Calu3 (cell line): ENCODE measurements around the gene AURKB. TPM values are rescaled to one million over a fixed set of nuclear protein-coding genes. Genes with fewer than 3 reads are reported as not detected.
A peak's percentile ranks its signal among the peaks of the same experiment; 100 is the strongest.

Experiments used
- BruUV-seq: library from RNA; stranded (reverse); fragments of 400-500 nt; replicated peaks from 2 replicates; lab custom pipeline; 2021; lab: Mats Ljungman, UMichigan
- CTCF ChIA-PET: fragments of 300-600 bp; sonication (Branson Sonifier 250); formaldehyde crosslinking; loops from one replicate; lab custom pipeline; 2022; ENCODE audit warnings: antibody characterized with exemption; lab: Charles Lee
- DNase-seq: peaks from one replicate; pipeline ENCODE4 v3.0.0; 2022
- H3K27ac Mint-ChIP-seq: one replicate; pipeline ENCODE4 v1.8.0; 2022; ENCODE audit warnings: mixed read lengths; ENCODE audit not compliant: unreplicated experiment
- H3K27me3 Mint-ChIP-seq: one replicate; pipeline ENCODE4 v1.8.0; 2022; ENCODE audit warnings: mixed read lengths; ENCODE audit not compliant: unreplicated experiment
- H3K36me3 Mint-ChIP-seq: one replicate; pipeline ENCODE4 v1.8.0; 2022; ENCODE audit warnings: mild to moderate bottlenecking, moderate library complexity, mixed read lengths; ENCODE audit not compliant: insufficient read depth, unreplicated experiment
- H3K4me1 Mint-ChIP-seq: one replicate; pipeline ENCODE4 v1.8.0; 2022; ENCODE audit warnings: mild to moderate bottlenecking, low read depth, mixed read lengths; ENCODE audit not compliant: unreplicated experiment
- H3K4me3 Mint-ChIP-seq: one replicate; pipeline ENCODE4 v1.8.0; 2022; ENCODE audit warnings: mild to moderate bottlenecking, low read depth, moderate library complexity, mixed read lengths; ENCODE audit not compliant: unreplicated experiment
- H3K9me3 Mint-ChIP-seq: one replicate; pipeline ENCODE4 v1.8.0; 2022; ENCODE audit warnings: low read depth, mixed read lengths; ENCODE audit not compliant: unreplicated experiment
- intact Hi-C: fragments of 100-400 bp; cut with micrococcal nuclease; formaldehyde crosslinking; loops from one replicate; pipeline ENCODE4 v1.10.0; 2022; ENCODE audit not compliant: unreplicated experiment
- total RNA-seq: library from RNA; stranded (reverse); gene quantifications from 2 replicates; pipeline ENCODE4 v1.2.3, GENCODE V29; 2022
- TF ChIP-seq, protein P1 (sequence below): fragments of 200-600 bp; IDR thresholded peaks from one replicate; pipeline ENCODE4 v1.8.0; 2022; ENCODE audit warnings: antibody characterized with exemption; ENCODE audit not compliant: unreplicated experiment

AURKB gene
- total RNA-seq, 1 experiment from 2014 or later, result 78.9 TPM

- CTCF ChIA-PET, result interaction anchor here (1.0 kb wide), 1 partner anchor 38 kb away, joined by 3 read pairs; no protein-coding TSS in a partner anchor
- peaks cover 32% of the 10 kb centered on the region for H3K36me3 Mint-ChIP-seq
- peak overlapping the region; percentile 89 for H3K4me3 Mint-ChIP-seq
- H3K27ac Mint-ChIP-seq, result peak overlapping the region; percentile 62
- peaks cover 16% of the 10 kb centered on the region for H3K4me1 Mint-ChIP-seq
- no peak for DNase-seq
- intact Hi-C loops, result no loop called here
- TF ChIP-seq, protein P1, sequence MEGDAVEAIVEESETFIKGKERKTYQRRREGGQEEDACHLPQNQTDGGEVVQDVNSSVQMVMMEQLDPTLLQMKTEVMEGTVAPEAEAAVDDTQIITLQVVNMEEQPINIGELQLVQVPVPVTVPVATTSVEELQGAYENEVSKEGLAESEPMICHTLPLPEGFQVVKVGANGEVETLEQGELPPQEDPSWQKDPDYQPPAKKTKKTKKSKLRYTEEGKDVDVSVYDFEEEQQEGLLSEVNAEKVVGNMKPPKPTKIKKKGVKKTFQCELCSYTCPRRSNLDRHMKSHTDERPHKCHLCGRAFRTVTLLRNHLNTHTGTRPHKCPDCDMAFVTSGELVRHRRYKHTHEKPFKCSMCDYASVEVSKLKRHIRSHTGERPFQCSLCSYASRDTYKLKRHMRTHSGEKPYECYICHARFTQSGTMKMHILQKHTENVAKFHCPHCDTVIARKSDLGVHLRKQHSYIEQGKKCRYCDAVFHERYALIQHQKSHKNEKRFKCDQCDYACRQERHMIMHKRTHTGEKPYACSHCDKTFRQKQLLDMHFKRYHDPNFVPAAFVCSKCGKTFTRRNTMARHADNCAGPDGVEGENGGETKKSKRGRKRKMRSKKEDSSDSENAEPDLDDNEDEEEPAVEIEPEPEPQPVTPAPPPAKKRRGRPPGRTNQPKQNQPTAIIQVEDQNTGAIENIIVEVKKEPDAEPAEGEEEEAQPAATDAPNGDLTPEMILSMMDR, result no peak
- no peaks in the 10 kb centered on the region for H3K9me3 Mint-ChIP-seq
- no TSS peak for BruUV-seq
- peaks cover 11% of the 10 kb centered on the region for H3K27me3 Mint-ChIP-seq
These were observed 33.2 kb downstream of the AURKB start for GRCh38 chr17:8176998-8177731.

GRCh38 chr17:8176197-8176940 lies 34.0 kb downstream of the AURKB start, which contains the start of gene TMEM107:
TMEM107 (minus strand) TSS chr17:8176380; CDS start chr17:8176286, 94 bp downstream.
- DNase-seq, result peak; percentile 76
- Mint-ChIP-seq H3K27ac (peak within 1 kb of the TSS; percentile 94), H3K4me3 (peak within 1 kb of the TSS; percentile 89), H3K27me3 (peaks cover 10% of the 10 kb centered on the region), H3K36me3 (peaks cover 40% of the 10 kb centered on the region), H3K4me1 (peaks cover 16% of the 10 kb centered on the region), H3K9me3 (no peaks in the 10 kb centered on the region)
- intact Hi-C loops, result no loop called here
- no TSS peak for BruUV-seq
- TF ChIP-seq, protein P1, result no peak
- CTCF ChIA-PET, result interaction anchor here (1.0 kb wide), 1 partner anchor 37 kb away, joined by 3 read pairs; no protein-coding TSS in a partner anchor

DNA sequence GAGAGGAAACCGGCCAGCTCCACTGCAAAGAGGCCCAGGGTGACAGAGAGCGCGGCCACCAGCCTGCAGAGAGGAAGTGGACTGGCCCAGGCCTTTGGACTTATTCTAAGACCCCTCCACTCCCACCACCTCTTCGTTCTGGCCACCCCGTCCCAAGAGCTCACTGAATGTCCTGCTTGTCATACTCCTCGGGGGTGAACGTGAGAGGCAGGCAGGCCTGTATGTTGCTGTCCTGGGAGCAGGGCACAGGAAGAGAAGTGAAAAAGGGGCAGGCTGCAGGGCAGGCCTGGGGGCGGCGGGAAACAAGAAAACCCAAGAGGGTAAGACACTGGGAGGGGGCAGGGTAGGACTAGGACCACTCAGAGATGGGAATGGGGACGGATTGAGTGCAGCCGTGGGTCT lies 34.6 kb downstream of the AURKB start:
- TF ChIP-seq, protein P1, result no peak
- Mint-ChIP-seq H3K4me1 (peaks cover 16% of the 10 kb centered on the region), H3K36me3 (peaks cover 41% of the 10 kb centered on the region), H3K4me3 (peak overlapping the region; percentile 89), H3K27ac (peak overlapping the region; percentile 94), H3K9me3 (no peaks in the 10 kb centered on the region), H3K27me3 (peaks cover 5% of the 10 kb centered on the region)
- intact Hi-C loops, result no loop called here
- CTCF ChIA-PET, result no interaction called here
- no peak for DNase-seq
- BruUV-seq, result no TSS peak

DNA sequence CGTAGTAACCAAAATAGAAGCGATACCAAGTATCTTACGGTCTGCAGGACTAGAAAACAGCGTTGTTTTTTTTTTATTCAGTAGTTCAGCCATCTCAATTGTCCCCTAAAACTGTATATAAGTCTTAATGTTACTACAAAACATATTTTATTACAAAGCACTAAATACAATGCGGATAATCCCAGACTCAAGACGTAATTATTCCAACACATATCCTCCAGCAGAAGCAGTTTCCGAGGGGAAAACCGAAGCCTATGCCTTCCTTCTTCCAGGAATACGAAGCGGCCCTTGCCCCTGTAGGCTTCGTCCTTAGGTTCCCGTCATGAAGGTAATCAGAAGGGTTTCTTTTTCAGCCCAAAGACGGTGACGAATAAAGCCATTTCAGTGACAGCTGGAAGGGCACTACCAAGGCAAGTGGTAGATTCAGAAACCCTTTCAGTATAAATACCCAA lies 36.5 kb downstream of the AURKB start:
- CTCF ChIA-PET, result interaction anchor here (0.5 to 1.2 kb wide), 2 partner anchors 47 to 54 kb away, joined by 3 to 4 read pairs; no protein-coding TSS in a partner anchor
- Mint-ChIP-seq H3K27ac (peak overlapping the region; percentile 100), H3K36me3 (peaks cover 41% of the 10 kb centered on the region), H3K4me3 (peak overlapping the region; percentile 72), H3K4me1 (peaks cover 16% of the 10 kb centered on the region), H3K9me3 (no peaks in the 10 kb centered on the region), H3K27me3 (no peaks in the 10 kb centered on the region)
- BruUV-seq, result no TSS peak
- intact Hi-C loops, result no loop called here
- DNase-seq, result no peak
- TF ChIP-seq, protein P1, result no peak
